Measurements from ENCODE around the gene ABHD13.
A peak's percentile ranks its signal among the peaks of the same experiment; 100 is the strongest.
"Not testable (repeated sequence)": the region's sequence is repeated elsewhere in the genome, so short reads cannot be mapped to it uniquely, and the experiment has no call there.

ABHD13 gene

GRCh38 chr13:108223687-108224503, 5.7 kb downstream of the ABHD13 start:
- no peak for DNase-seq (ENCODE audit: low spot score)

DNA sequence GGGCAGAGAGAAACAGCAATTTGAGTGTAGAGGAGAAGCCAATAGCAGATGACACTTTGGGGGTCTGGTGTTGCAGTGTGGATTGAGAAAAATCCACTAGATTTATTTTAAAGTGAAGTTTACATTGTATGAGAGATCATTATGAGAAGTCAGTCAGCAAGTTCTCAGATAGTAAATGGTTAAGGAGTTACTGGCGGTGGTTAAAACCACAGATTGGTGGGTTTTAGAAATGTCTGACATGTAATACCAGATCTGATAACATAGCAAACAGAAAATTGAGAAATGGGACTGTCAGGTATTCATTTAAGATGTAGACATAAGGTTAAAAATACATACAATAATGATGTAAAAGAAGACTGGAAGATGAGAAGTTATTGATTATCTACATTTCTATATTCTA, 7.2 kb downstream of the ABHD13 start:
- no peak for DNase-seq (ENCODE audit: low spot score)

- no peak for DNase-seq (ENCODE audit: low spot score)
Measured at GRCh38 chr13:108226184-108226583, 8.0 kb downstream of the ABHD13 start.

- no peak for DNase-seq (ENCODE audit: low spot score)
Measured at GRCh38 chr13:108227651-108228272, 9.6 kb downstream of the ABHD13 start.

- no peak for DNase-seq (ENCODE audit: low spot score)
Measured at GRCh38 chr13:108230377-108230776, 12.2 kb downstream of the ABHD13 start.

DNA sequence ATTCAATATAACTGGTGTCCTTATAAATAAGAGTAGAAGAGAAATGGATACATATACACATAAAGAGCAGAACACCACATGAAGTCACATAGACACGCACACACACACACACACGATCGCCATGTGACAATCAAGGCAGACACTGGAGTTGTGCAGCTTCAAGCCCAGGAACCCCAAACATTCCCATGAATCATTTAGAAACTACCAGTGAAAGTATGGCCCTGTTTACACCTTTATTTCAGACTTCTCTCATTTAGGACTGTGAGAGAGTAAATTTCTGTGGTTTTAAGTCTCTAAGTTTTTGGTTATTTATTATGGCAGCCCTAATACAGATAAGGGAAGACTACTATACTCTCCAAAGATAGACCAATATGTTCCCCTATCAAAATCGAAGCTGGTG, 31.0 kb downstream of the ABHD13 start:
- no peak for DNase-seq (ENCODE audit: low spot score)

- no peak for DNase-seq (ENCODE audit: low spot score)
Measured at GRCh38 chr13:108257248-108257647, 39.1 kb downstream of the ABHD13 start.

DNA sequence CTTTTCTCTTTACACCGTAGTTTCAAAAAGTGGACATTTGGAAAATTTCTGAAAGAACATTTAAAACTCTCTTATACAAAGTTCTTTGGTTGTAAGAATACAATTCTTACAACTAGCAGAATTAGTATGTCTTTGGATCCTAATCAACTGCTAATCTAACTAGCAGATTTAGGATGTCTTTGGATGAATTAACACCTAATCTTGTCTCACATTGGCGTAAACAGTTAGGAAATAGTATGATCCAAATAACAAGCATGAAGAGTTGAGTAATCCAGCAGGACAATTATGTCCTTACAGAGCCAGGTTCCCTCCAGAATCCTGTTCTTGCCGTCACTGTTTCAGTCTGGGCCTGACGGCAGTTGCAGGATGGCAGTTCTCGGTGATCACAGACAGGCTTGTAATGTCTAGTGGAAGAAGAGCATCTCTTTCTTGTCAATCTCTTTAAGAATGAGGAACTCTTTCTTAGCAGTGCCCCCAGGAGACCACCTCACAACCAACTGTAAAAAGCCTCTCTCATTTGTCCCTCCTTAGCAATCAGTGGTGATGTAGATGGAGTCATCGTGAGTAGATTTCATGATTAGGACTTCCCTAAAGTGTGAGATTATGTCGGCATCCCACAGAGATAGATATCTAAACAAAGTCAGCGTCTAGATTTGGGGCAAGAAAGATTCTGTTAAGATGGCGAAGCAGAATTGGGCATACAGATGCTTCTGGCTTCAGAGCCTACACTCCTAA, 45.6 kb downstream of the ABHD13 start:
- DNase-seq (ENCODE audit: low spot score), result no peak

GRCh38 chr13:108266321-108266990, 48.3 kb downstream of the ABHD13 start:
- no peak for DNase-seq (ENCODE audit: low spot score)

GRCh38 chr13:108267347-108267746, 49.2 kb downstream of the ABHD13 start:
- DNase-seq (ENCODE audit: low spot score), result no peak

- DNase-seq (ENCODE audit: low spot score), result not testable (repeated sequence)
Measured at GRCh38 chr13:108267855-108268254, 49.7 kb downstream of the ABHD13 start.

DNA sequence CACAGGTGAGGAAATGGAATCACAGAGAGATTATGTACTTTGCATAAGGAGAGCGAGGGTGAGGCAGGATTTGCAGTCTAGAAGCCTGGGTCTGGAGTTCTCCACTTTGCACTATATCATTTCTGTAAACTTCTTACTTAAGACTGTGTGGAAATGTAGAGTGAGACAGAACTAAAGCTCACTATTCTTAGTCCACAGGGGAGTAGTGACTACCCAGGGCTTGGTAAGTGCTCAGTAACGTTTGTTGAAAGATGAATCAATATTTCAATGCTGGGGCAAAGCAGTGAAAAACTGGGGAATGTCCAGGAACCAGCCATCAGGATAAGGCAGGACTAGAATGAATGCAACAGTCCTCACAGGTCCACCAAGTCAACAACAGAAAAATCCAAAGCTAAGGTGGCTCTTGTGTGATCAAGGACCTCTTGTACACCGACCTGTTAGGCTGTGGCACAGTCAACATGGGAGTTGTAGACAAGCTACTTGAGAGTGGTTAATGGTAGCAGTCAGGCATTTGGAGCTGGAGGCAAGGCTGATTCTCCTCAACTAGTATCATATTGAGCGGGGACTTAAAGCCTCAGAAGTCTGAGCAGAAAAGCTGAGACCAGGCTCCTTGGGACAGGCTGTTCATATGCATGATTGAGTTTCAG, 50.4 kb downstream of the ABHD13 start:
- no peak for DNase-seq (ENCODE audit: low spot score)

- DNase-seq (ENCODE audit: low spot score), result peak; percentile 23
Measured at GRCh38 chr13:108269601-108270328, 51.6 kb downstream of the ABHD13 start, which contains the start of gene TNFSF13B. TSS of gene TNFSF13B (plus strand) at chr13:108269718. CDS start at chr13:108269896, 178 bp downstream.

DNA sequence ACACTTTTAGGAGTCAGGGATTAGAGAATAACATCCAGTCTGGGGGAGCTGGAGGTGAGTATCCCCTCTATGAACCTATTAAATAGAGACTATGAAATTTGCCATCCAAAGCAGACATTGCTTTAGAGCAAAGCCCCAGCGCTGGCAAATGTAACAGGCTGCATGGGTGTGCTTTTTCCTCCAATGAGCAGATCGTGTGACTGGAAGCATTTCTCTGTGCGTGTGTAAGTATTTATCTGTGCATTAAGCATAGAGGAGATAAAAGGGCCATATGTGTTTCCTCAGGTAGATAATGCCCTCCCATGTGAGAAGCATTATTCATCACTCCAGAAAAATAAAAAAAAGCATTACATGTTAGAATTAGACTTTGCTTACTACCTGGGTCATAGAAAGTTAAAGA, 52.2 kb downstream of the ABHD13 start:
- no peak for DNase-seq (ENCODE audit: low spot score)

DNA sequence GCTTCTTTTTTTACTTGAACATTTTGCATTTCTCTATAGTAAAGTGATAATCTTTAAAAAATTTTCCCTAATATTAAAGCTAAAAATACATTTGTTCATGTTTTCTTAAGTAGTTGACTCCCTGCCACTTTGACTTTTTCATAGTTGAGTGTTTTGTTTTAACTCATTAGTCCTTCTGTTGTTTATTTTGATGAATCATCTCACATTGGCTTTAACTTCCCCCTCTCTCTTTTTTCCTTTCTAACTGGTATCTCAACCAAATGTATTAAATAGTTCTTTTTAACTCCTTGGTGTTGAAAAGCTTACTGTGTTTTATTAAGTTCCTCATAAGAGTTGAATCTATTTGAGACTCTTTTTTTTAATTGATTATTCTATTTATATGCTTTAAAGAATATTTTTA, 54.1 kb downstream of the ABHD13 start:
- DNase-seq (ENCODE audit: low spot score), result no peak

- DNase-seq (ENCODE audit: low spot score), result no peak
Measured at GRCh38 chr13:108273429-108274118, 55.4 kb downstream of the ABHD13 start.

DNA sequence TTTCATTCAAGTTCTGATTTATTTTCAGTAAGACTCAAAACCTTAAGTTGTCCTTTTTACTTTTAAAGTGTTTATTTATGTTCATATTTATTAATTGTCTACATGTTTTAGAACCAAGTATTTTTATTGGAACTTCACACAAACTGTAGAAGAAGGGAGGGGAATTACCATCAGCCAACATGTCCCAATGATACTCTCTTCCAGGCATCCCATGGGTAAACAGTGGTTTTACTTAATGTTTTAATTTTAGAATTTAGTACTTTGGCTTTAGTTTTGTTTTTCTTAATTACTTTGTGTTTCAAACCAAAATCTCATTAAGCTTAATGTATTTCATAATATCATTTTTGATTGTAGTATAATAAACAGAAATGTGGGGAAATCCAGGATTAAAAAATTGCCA, 56.5 kb downstream of the ABHD13 start:
- DNase-seq (ENCODE audit: low spot score), result no peak

GRCh38 chr13:108276060-108276459, 57.9 kb downstream of the ABHD13 start:
- DNase-seq (ENCODE audit: low spot score), result no peak

DNA sequence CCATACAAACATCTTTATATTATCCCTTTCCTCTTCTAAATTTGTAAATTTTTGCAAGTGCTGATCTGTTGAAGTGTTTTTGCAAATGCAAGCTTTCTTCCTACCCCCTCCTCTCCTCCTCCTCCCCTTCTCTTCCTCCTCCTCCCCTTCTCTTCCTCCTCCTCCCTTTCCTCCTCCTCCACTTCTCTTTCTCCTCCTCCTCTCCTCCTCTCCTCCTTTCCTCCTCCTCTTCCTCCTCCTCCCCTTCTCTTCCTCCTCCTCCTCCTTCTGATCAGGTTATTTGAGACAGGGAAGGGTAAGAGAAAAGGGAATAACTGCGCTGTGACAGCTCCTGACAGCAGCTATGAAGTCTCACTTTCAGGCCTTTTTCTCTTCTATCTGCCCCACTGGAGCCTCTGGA, 60.3 kb downstream of the ABHD13 start:
- DNase-seq (ENCODE audit: low spot score), result no peak

DNA sequence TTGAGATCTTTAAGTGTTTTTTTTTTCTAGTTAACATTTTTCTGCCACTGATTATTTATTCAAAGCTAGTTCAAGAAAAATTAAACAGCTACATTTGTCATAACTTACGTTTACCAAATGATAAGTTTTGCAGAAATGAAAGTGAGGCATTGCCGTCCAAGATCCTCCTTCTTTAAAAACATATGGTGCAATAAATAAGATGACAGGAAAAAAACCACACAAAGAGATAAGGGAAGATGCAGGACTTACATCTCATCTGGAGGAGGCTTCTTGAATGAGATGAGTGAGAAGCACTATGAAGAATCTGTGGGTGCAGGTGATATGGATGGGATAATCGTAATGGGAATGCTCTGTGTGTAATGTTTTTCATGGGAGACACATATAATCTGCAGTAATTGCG, 63.7 kb downstream of the ABHD13 start:
- no peak for DNase-seq (ENCODE audit: low spot score)

- no peak for DNase-seq (ENCODE audit: low spot score)
Measured at GRCh38 chr13:108283110-108283509, 64.9 kb downstream of the ABHD13 start.
